Neural cell (in vitro differentiated cells): ENCODE results near the gene NHSL2.

Experiments
- CTCF ChIP-seq: fragments of 450-650 bp; IDR thresholded peaks from 2 replicates; pipeline ENCODE4 v1.5.1; 2014; ENCODE audit warnings: antibody characterized with exemption, mild to moderate bottlenecking, moderate library complexity; ENCODE audit not compliant: poor library complexity, severe bottlenecking
- EP300 ChIP-seq: fragments of 450-650 bp; conservative IDR thresholded peaks from 2 replicates; pipeline ENCODE4 v1.6.1; 2014; ENCODE audit warnings: antibody characterized with exemption, mild to moderate bottlenecking, moderate library complexity; ENCODE audit not compliant: poor library complexity, severe bottlenecking
- POLR2AphosphoS5 ChIP-seq: IDR thresholded peaks from 2 replicates; pipeline ENCODE4 v1.6.1; 2012
- RAD21 ChIP-seq: fragments of 450-650 bp; conservative IDR thresholded peaks from 2 replicates; pipeline ENCODE4 v1.6.1; 2014; ENCODE audit warnings: antibody characterized with exemption, mild to moderate bottlenecking, moderate library complexity

- TF ChIP-seq EP300 (no peak), CTCF (no peak), POLR2AphosphoS5 (no peak), RAD21 (no peak)
Measured at GRCh38 chrX:72080150-72080549, 169.5 kb downstream of the NHSL2 start.
